Measurements from ENCODE around the gene ERFL.

GRCh38 chr19:41866284-41866683 is 62.0 kb downstream of the ERFL start:
- no peak for TF ChIP-seq POLR2A (IDR thresholded peaks at IDR 0.05)
- no peak for TF ChIP-seq CTCF (IDR thresholded peaks at IDR 0.05)
